Suprapubic skin (tissue), 4 donors: Measurements from ENCODE around the gene RPS10. TPM values are rescaled to one million over a fixed set of nuclear protein-coding genes. Genes with fewer than 3 reads are reported as not detected.

Experiments used
- DNase-seq, 2 donors: peaks; one replicate each; pipeline ENCODE4 v3.0.0-alpha.2; 2019; ENCODE audit warnings: low spot score in 2 of 2
- H3K27ac ChIP-seq: fragments of 200-600 bp; sonication (generic); one replicate; pipeline ENCODE4 v1.5.1; 2019
- H3K27me3 ChIP-seq: fragments of 200-600 bp; sonication (generic); one replicate; pipeline ENCODE4 v1.5.1; 2019
- H3K36me3 ChIP-seq: fragments of 200-600 bp; sonication (generic); one replicate; pipeline ENCODE4 v1.5.1; 2019
- H3K4me1 ChIP-seq: fragments of 200-600 bp; sonication (generic); one replicate; pipeline ENCODE4 v1.5.1; 2019
- H3K4me3 ChIP-seq: fragments of 200-600 bp; sonication (generic); one replicate; pipeline ENCODE4 v1.5.1; 2019; ENCODE audit warnings: mild to moderate bottlenecking
- H3K9me3 ChIP-seq: fragments of 200-600 bp; sonication (generic); one replicate; pipeline ENCODE4 v1.5.1; 2019
- CTCF ChIP-seq, 2 donors: fragments of 200-600 bp in 1 of 2; fragments of 450-650 bp in 1 of 2; sonication (generic) in 1 of 2; IDR thresholded peaks; one replicate each; pipeline ENCODE4 v1.5.1; 2016 to 2019; ENCODE audit warnings: antibody characterized with exemption in 2 of 2, mild to moderate bottlenecking in 1 of 2, moderate library complexity in 1 of 2
- EP300 ChIP-seq: sonication (generic); formaldehyde crosslinking; IDR thresholded peaks from one replicate; pipeline ENCODE4 v1.6.1; 2017; ENCODE audit warnings: antibody characterized with exemption
- POLR2A ChIP-seq, 2 donors: fragments of 450-650 bp; IDR thresholded peaks; one replicate each; pipeline ENCODE4 v1.6.1; 2017; ENCODE audit warnings: antibody characterized with exemption in 2 of 2, mild to moderate bottlenecking in 2 of 2, moderate library complexity in 2 of 2
- POLR2AphosphoS5 ChIP-seq, 3 donors: sonication (generic); formaldehyde crosslinking; IDR thresholded peaks; one replicate each; pipeline ENCODE4 v1.6.1; 2017; ENCODE audit warnings: antibody characterized with exemption in 3 of 3
- whole genome bisulfite sequencing: methylation state at CpG from one replicate; pipeline ENCODE4 v1.1.5; 2018; 5-methylcytosine and 5-hydroxymethylcytosine counted together
- total RNA-seq, 4 donors: library from RNA; depleted of rRNA; stranded (reverse); fragments of >200 nt; gene quantifications; one replicate each; pipeline ENCODE4 v1.1.0, GENCODE V29; 2016

Gene RPS10
- total RNA-seq, 4 donors from 2014 or later: 1,674 to 3,777 (median 3,332) TPM

- Histone ChIP-seq H3K4me1 (peaks cover 11% of the 10 kb centered on the region), H3K9me3 (no peaks in the 10 kb centered on the region), H3K27ac (no peak overlapping the region), H3K4me3 (no peak overlapping the region), H3K36me3 (no peaks in the 10 kb centered on the region), H3K27me3 (peaks cover 39% of the 10 kb centered on the region)
- 86% methylated on average over 4 of the region's 4 CpGs for WGBS
- TF ChIP-seq POLR2A (IDR thresholded peaks at IDR 0.05) (no peak), CTCF (IDR thresholded peaks at IDR 0.05) (no peak), POLR2AphosphoS5 (IDR thresholded peaks at IDR 0.05) (no peak), EP300 (no peak)
- no peak for DNase-seq
These were observed 38.0 kb upstream of the RPS10 start for GRCh38 chr6:34463849-34464248.

- H3K27me3 ChIP-seq: peaks cover 39% of the 10 kb centered on the region
- H3K4me3 ChIP-seq: no peak overlapping the region
- H3K27ac ChIP-seq: no peak overlapping the region
- DNase-seq: no peak
- no peaks in the 10 kb centered on the region for H3K9me3 ChIP-seq
- peaks cover 11% of the 10 kb centered on the region for H3K4me1 ChIP-seq
- 92% methylated on average over 2 of the region's 2 CpGs for WGBS
- TF ChIP-seq POLR2AphosphoS5 (IDR thresholded peaks at IDR 0.05) (no peak), EP300 (no peak), CTCF (IDR thresholded peaks at IDR 0.05) (no peak), POLR2A (IDR thresholded peaks at IDR 0.05) (no peak)
- H3K36me3 ChIP-seq: no peaks in the 10 kb centered on the region
These were observed 37.4 kb upstream of the RPS10 start for GRCh38 chr6:34463299-34463698.

GRCh38 chr6:34462551-34462971, 36.7 kb upstream of the RPS10 start:
- H3K4me1 ChIP-seq: peaks cover 11% of the 10 kb centered on the region
- H3K27ac ChIP-seq: no peak overlapping the region
- no peak for DNase-seq
- no peak for TF ChIP-seq POLR2AphosphoS5 (IDR thresholded peaks at IDR 0.05)
- H3K9me3 ChIP-seq: no peaks in the 10 kb centered on the region
- no peaks in the 10 kb centered on the region for H3K36me3 ChIP-seq
- peaks cover 39% of the 10 kb centered on the region for H3K27me3 ChIP-seq
- WGBS: 27% methylated on average over 6 of the region's 6 CpGs
- H3K4me3 ChIP-seq: no peak overlapping the region

- H3K36me3 ChIP-seq: no peaks in the 10 kb centered on the region
- H3K4me3 ChIP-seq: no peak overlapping the region
- H3K4me1 ChIP-seq: peaks cover 11% of the 10 kb centered on the region
- DNase-seq: no peak
- H3K27ac ChIP-seq: no peak overlapping the region
- no peaks in the 10 kb centered on the region for H3K9me3 ChIP-seq
- WGBS: 77% methylated on average over 6 of the region's 6 CpGs
- TF ChIP-seq EP300 (no peak), CTCF (IDR thresholded peaks at IDR 0.05) (no peak), POLR2AphosphoS5 (IDR thresholded peaks at IDR 0.05) (no peak), POLR2A (IDR thresholded peaks at IDR 0.05) (no peak)
- peaks cover 39% of the 10 kb centered on the region for H3K27me3 ChIP-seq
These were observed 36.1 kb upstream of the RPS10 start for GRCh38 chr6:34462010-34462409.

- TF ChIP-seq POLR2AphosphoS5 (IDR thresholded peaks at IDR 0.05): no peak
- no peak for TF ChIP-seq EP300
- TF ChIP-seq CTCF (IDR thresholded peaks at IDR 0.05): no peak
- no peak for TF ChIP-seq POLR2A (IDR thresholded peaks at IDR 0.05)
- Histone ChIP-seq H3K4me1 (peaks cover 9% of the 10 kb centered on the region), H3K27me3 (peaks cover 30% of the 10 kb centered on the region), H3K27ac (no peak overlapping the region), H3K9me3 (no peaks in the 10 kb centered on the region), H3K36me3 (no peaks in the 10 kb centered on the region), H3K4me3 (no peak overlapping the region)
- DNase-seq: no peak
- 80% methylated on average over 5 of the region's 5 CpGs for WGBS
These were observed 35.1 kb upstream of the RPS10 start for GRCh38 chr6:34460796-34461507.
